T-helper 1 cell treated with Interleukin-12 subunit alpha and Interleukin-12 subunit beta and Interleukin-4 antibody, amounts not matched to agents 30 μg/mL and 1 μg/mL, for 36 hours (primary cell): ENCODE measurements around the gene ADAT1.

Source experiments
- H3K27ac Mint-ChIP-seq: one replicate; pipeline ENCODE4 v1.8.0; 2021; ENCODE audit warnings: mild to moderate bottlenecking, mixed read lengths
- H3K27me3 Mint-ChIP-seq: one replicate; pipeline ENCODE4 v1.8.0; 2021; ENCODE audit warnings: low read depth, mixed read lengths
- H3K36me3 Mint-ChIP-seq: one replicate; pipeline ENCODE4 v1.8.0; 2021; ENCODE audit warnings: low read depth, mixed read lengths
- H3K4me1 Mint-ChIP-seq: one replicate; pipeline ENCODE4 v1.8.0; 2021; ENCODE audit warnings: low read depth, mixed read lengths
- H3K4me3 Mint-ChIP-seq: one replicate; pipeline ENCODE4 v1.8.0; 2021; ENCODE audit warnings: mild to moderate bottlenecking, moderate library complexity, mixed read lengths
- H3K9me3 Mint-ChIP-seq: one replicate; pipeline ENCODE4 v1.8.0; 2021; ENCODE audit warnings: mixed read lengths

ADAT1 gene

GRCh38 chr16:75572864-75573542 lies 50.1 kb downstream of the ADAT1 start:
- peaks cover 42% of the 10 kb centered on the region for H3K36me3 Mint-ChIP-seq
- H3K9me3 Mint-ChIP-seq = no peaks in the 10 kb centered on the region
- no peak overlapping the region for H3K27ac Mint-ChIP-seq
- H3K4me3 Mint-ChIP-seq = no peak overlapping the region
- H3K4me1 Mint-ChIP-seq = peaks cover 15% of the 10 kb centered on the region
- no peaks in the 10 kb centered on the region for H3K27me3 Mint-ChIP-seq

GRCh38 chr16:75570396-75571065 lies 52.5 kb downstream of the ADAT1 start:
- no peaks in the 10 kb centered on the region for H3K27me3 Mint-ChIP-seq
- peaks cover 28% of the 10 kb centered on the region for H3K36me3 Mint-ChIP-seq
- H3K27ac Mint-ChIP-seq = no peak overlapping the region
- H3K9me3 Mint-ChIP-seq = no peaks in the 10 kb centered on the region
- H3K4me1 Mint-ChIP-seq = peaks cover 18% of the 10 kb centered on the region
- no peak overlapping the region for H3K4me3 Mint-ChIP-seq

GRCh38 chr16:75567911-75568310 lies 55.2 kb downstream of the ADAT1 start:
- peaks cover 20% of the 10 kb centered on the region for H3K36me3 Mint-ChIP-seq
- H3K4me1 Mint-ChIP-seq = peaks cover 24% of the 10 kb centered on the region
- no peak overlapping the region for H3K27ac Mint-ChIP-seq
- H3K27me3 Mint-ChIP-seq = peaks cover 8% of the 10 kb centered on the region
- peak overlapping the region; percentile 79 for H3K4me3 Mint-ChIP-seq
- no peaks in the 10 kb centered on the region for H3K9me3 Mint-ChIP-seq

GRCh38 chr16:75566758-75567255 lies 56.3 kb downstream of the ADAT1 start:
- H3K27ac Mint-ChIP-seq = peak overlapping the region; percentile 81
- H3K27me3 Mint-ChIP-seq = peaks cover 14% of the 10 kb centered on the region
- H3K9me3 Mint-ChIP-seq = no peaks in the 10 kb centered on the region
- peaks cover 14% of the 10 kb centered on the region for H3K36me3 Mint-ChIP-seq
- peaks cover 24% of the 10 kb centered on the region for H3K4me1 Mint-ChIP-seq
- H3K4me3 Mint-ChIP-seq = peak overlapping the region; percentile 79

- Mint-ChIP-seq H3K27me3 (peaks cover 14% of the 10 kb centered on the region), H3K27ac (peak within 1 kb of the TSS; percentile 86), H3K4me1 (peaks cover 24% of the 10 kb centered on the region), H3K9me3 (no peaks in the 10 kb centered on the region), H3K4me3 (peak within 1 kb of the TSS; percentile 85), H3K36me3 (peaks cover 10% of the 10 kb centered on the region)
Observed at GRCh38 chr16:75566040-75566757, 56.9 kb downstream of the ADAT1 start, which contains the start of gene GABARAPL2. Gene GABARAPL2 (plus strand): TSS chr16:75566379. CDS start chr16:75566487, 108 bp downstream.

GRCh38 chr16:75565640-75566039 lies 57.4 kb downstream of the ADAT1 start:
- Mint-ChIP-seq H3K4me3 (peak overlapping the region; percentile 85), H3K27ac (peak overlapping the region; percentile 86), H3K9me3 (no peaks in the 10 kb centered on the region), H3K27me3 (peaks cover 14% of the 10 kb centered on the region), H3K36me3 (peaks cover 9% of the 10 kb centered on the region), H3K4me1 (peaks cover 24% of the 10 kb centered on the region)

GRCh38 chr16:75559564-75560372 lies 63.3 kb downstream of the ADAT1 start:
- Mint-ChIP-seq H3K36me3 (no peaks in the 10 kb centered on the region), H3K27me3 (peaks cover 14% of the 10 kb centered on the region), H3K27ac (no peak overlapping the region), H3K9me3 (no peaks in the 10 kb centered on the region), H3K4me3 (no peak overlapping the region), H3K4me1 (peaks cover 15% of the 10 kb centered on the region)

- H3K27me3 Mint-ChIP-seq = peaks cover 15% of the 10 kb centered on the region
- no peak overlapping the region for H3K4me3 Mint-ChIP-seq
- H3K36me3 Mint-ChIP-seq = no peaks in the 10 kb centered on the region
- peaks cover 13% of the 10 kb centered on the region for H3K4me1 Mint-ChIP-seq
- no peaks in the 10 kb centered on the region for H3K9me3 Mint-ChIP-seq
- H3K27ac Mint-ChIP-seq = no peak overlapping the region
Observed at GRCh38 chr16:75558846-75559401, 64.2 kb downstream of the ADAT1 start.

GRCh38 chr16:75556431-75556950 lies 66.6 kb downstream of the ADAT1 start:
- Mint-ChIP-seq H3K27ac (peak overlapping the region; percentile 85), H3K4me1 (peaks cover 13% of the 10 kb centered on the region), H3K9me3 (no peaks in the 10 kb centered on the region), H3K4me3 (peak overlapping the region; percentile 86), H3K36me3 (no peaks in the 10 kb centered on the region), H3K27me3 (peaks cover 16% of the 10 kb centered on the region)

- peak within 1 kb of the TSS; percentile 86 for H3K4me3 Mint-ChIP-seq
- peaks cover 13% of the 10 kb centered on the region for H3K4me1 Mint-ChIP-seq
- no peaks in the 10 kb centered on the region for H3K9me3 Mint-ChIP-seq
- no peaks in the 10 kb centered on the region for H3K36me3 Mint-ChIP-seq
- peaks cover 16% of the 10 kb centered on the region for H3K27me3 Mint-ChIP-seq
- peak within 1 kb of the TSS; percentile 85 for H3K27ac Mint-ChIP-seq
Observed at GRCh38 chr16:75555707-75556430, 67.2 kb downstream of the ADAT1 start, which contains the start of gene TMEM231. Gene TMEM231 (minus strand): TSS chr16:75556252. CDS start chr16:75556209, 43 bp downstream.

- H3K36me3 Mint-ChIP-seq = no peaks in the 10 kb centered on the region
- peaks cover 16% of the 10 kb centered on the region for H3K27me3 Mint-ChIP-seq
- H3K27ac Mint-ChIP-seq = peak overlapping the region; percentile 78
- peaks cover 16% of the 10 kb centered on the region for H3K4me1 Mint-ChIP-seq
- no peaks in the 10 kb centered on the region for H3K9me3 Mint-ChIP-seq
- H3K4me3 Mint-ChIP-seq = peak overlapping the region; percentile 86
Observed at GRCh38 chr16:75555213-75555706, 67.8 kb downstream of the ADAT1 start.

GRCh38 chr16:75552951-75553350 lies 70.1 kb downstream of the ADAT1 start:
- Mint-ChIP-seq H3K27me3 (peaks cover 20% of the 10 kb centered on the region), H3K4me3 (no peak overlapping the region), H3K4me1 (peaks cover 25% of the 10 kb centered on the region), H3K9me3 (no peaks in the 10 kb centered on the region), H3K36me3 (no peaks in the 10 kb centered on the region), H3K27ac (no peak overlapping the region)

- Mint-ChIP-seq H3K9me3 (no peaks in the 10 kb centered on the region), H3K36me3 (no peaks in the 10 kb centered on the region), H3K4me3 (no peak overlapping the region), H3K4me1 (peaks cover 13% of the 10 kb centered on the region), H3K27me3 (peaks cover 22% of the 10 kb centered on the region), H3K27ac (no peak overlapping the region)
Observed at GRCh38 chr16:75550211-75550662, 72.8 kb downstream of the ADAT1 start.
